GM12878 (cell line): ENCODE results near the gene TCEAL9. TPM values are rescaled to one million over a fixed set of nuclear protein-coding genes. Genes with fewer than 3 reads are reported as not detected.

Experiments
- ATAC-seq: fragments of 200-7000 bp; cut with Tn5 transposase; 3 replicates; pipeline ENCODE4 v1.9.1; 2020; ENCODE audit warnings: mild to moderate bottlenecking, moderate library complexity
- BruUV-seq: library from RNA; stranded (reverse); fragments of 400-500 nt; replicated peaks from 2 replicates; lab custom pipeline; 2021; lab: Mats Ljungman, UMichigan
- CTCF ChIA-PET: fragments of 300-600 bp; sonication (Branson Sonifier 250); formaldehyde crosslinking; extraction: SDS; loops from one replicate; lab custom pipeline; 2021; ENCODE audit warnings: inconsistent platforms; lab: Yijun Ruan, JAX
- POLR2A ChIA-PET: fragments of 350-600 bp; formaldehyde crosslinking; extraction: SDS; loops from one replicate; lab custom pipeline; 2021; ENCODE audit warnings: inconsistent platforms; lab: Charles Lee
- RAD21 ChIA-PET: fragments of 300-600 bp; sonication (Branson Sonifier 250); formaldehyde crosslinking; loops from one replicate; lab custom pipeline; 2023; ENCODE audit warnings: antibody characterized with exemption; ENCODE audit not compliant: unreplicated experiment; lab: Charles Lee
- SMC1A ChIA-PET: fragments of 300-600 bp; sonication (Branson Sonifier 250); formaldehyde crosslinking; loops from one replicate; lab custom pipeline; 2023; ENCODE audit not compliant: unreplicated experiment, uncharacterized antibody; lab: Charles Lee
- DNase-seq: peaks from one replicate; pipeline ENCODE4 v3.0.0-alpha.2; 2011; ENCODE audit warnings: low read depth, low spot score
- FAIRE-seq: peaks from 3 replicates; lab custom pipeline; 2011; peaks lifted over from hg19 to GRCh38; lab: Jason Lieb, UNC
- H2AFZ ChIP-seq: 2 replicates; pipeline ENCODE4 v1.6.0; 2011; ENCODE audit warnings: low read depth, low read length, control low read depth; ENCODE audit not compliant: control insufficient read depth
- H3K27ac ChIP-seq: 2 replicates; pipeline ENCODE4 v1.5.1; 2011; ENCODE audit warnings: control low read depth; ENCODE audit not compliant: control insufficient read depth, insufficient read depth
- H3K27me3 ChIP-seq, 2 experiments: replicated peaks in 1 of 2; 2 replicates each; pipeline versions ENCODE4 v1.6.0 to v1.6.1; 2011; ENCODE audit warnings: low read length in 1 of 2; ENCODE audit not compliant: control insufficient read depth in 2 of 2, insufficient read depth in 2 of 2
- H3K36me3 ChIP-seq, 2 experiments: 2 replicates each; pipeline ENCODE4 v1.5.1; 2011; ENCODE audit warnings: low read length in 1 of 2; ENCODE audit not compliant: control insufficient read depth in 2 of 2, insufficient read depth in 2 of 2
- H3K4me1 ChIP-seq: 2 replicates; pipeline ENCODE4 v1.6.1; 2011; ENCODE audit warnings: mild to moderate bottlenecking, low read length, moderate library complexity, mixed read lengths; ENCODE audit not compliant: control insufficient read depth, insufficient read depth
- H3K4me2 ChIP-seq: 2 replicates; pipeline ENCODE4 v1.6.0; 2011; ENCODE audit warnings: control low read depth; ENCODE audit not compliant: control insufficient read depth, insufficient read depth
- H3K4me3 ChIP-seq: fragments of 200-600 bp; sonication (generic); 2 replicates; pipeline ENCODE4 v1.5.1; 2016
- H3K79me2 ChIP-seq: 2 replicates; pipeline ENCODE4 v1.6.0; 2011; ENCODE audit warnings: low read length; ENCODE audit not compliant: control insufficient read depth, insufficient read depth
- H3K9ac ChIP-seq: 2 replicates; pipeline ENCODE4 v1.8.0; 2011; ENCODE audit warnings: low read length, control low read depth, mixed read lengths; ENCODE audit not compliant: control insufficient read depth, insufficient read depth
- H3K9me3 ChIP-seq: replicated peaks from 3 replicates; pipeline ENCODE4 v1.5.1; 2011; ENCODE audit warnings: mild to moderate bottlenecking, low read length; ENCODE audit not compliant: control insufficient read depth, insufficient read depth
- H4K20me1 ChIP-seq: 2 replicates; pipeline ENCODE4 v1.6.0; 2011; ENCODE audit not compliant: control insufficient read depth, insufficient read depth
- BCL11A ChIP-seq: IDR thresholded peaks from 2 replicates; pipeline ENCODE4 v1.6.1; 2011; ENCODE audit warnings: low read depth, low read length
- EP300 ChIP-seq, 2 experiments: fragments of 150-350 bp in 1 of 2; IDR thresholded peaks; 2 replicates each; pipeline ENCODE4 v1.6.1; 2011 to 2012; ENCODE audit warnings: low read depth in 2 of 2, low read length in 2 of 2, borderline replicate concordance in 1 of 2, improper control_type of control experiment in 1 of 2, inconsistent platforms in 1 of 2; ENCODE audit not compliant: control insufficient read depth in 1 of 2
- FOXK2 ChIP-seq: fragments of 450-650 bp; IDR thresholded peaks from 2 replicates; pipeline ENCODE4 v1.6.1; 2017; ENCODE audit warnings: mild to moderate bottlenecking, moderate library complexity
- MLLT1 ChIP-seq: fragments of 450-650 bp; IDR thresholded peaks from 2 replicates; pipeline ENCODE4 v1.6.1; 2016; ENCODE audit warnings: mild to moderate bottlenecking
- PAX5 ChIP-seq: IDR thresholded peaks from 2 replicates; pipeline ENCODE4 v1.6.1; 2011; ENCODE audit warnings: low read depth, low read length, borderline replicate concordance
- RAD51 ChIP-seq: fragments of 450-650 bp; IDR thresholded peaks from 2 replicates; pipeline ENCODE4 v1.6.1; 2016; ENCODE audit warnings: moderate library complexity, mild to moderate bottlenecking, inconsistent platforms
- RB1 ChIP-seq: fragments of 450-650 bp; formaldehyde crosslinking; IDR thresholded peaks from 2 replicates; pipeline ENCODE4 v1.6.1; 2017; ENCODE audit warnings: mild to moderate bottlenecking, borderline replicate concordance
- RBBP5 ChIP-seq: fragments of 200-600 bp; sonication (generic); conservative IDR thresholded peaks from 2 replicates; pipeline ENCODE4 v1.6.1; 2016
- SPI1 ChIP-seq: IDR thresholded peaks from 2 replicates; pipeline ENCODE4 v1.6.1; 2011; ENCODE audit warnings: low read depth, mild to moderate bottlenecking, low read length, moderate library complexity, borderline replicate concordance; ENCODE audit not compliant: insufficient read depth
- SUPT20H ChIP-seq: IDR thresholded peaks from 2 replicates; pipeline ENCODE4 v1.6.1; 2011; ENCODE audit warnings: low read depth, mild to moderate bottlenecking, low read length, moderate library complexity, borderline replicate concordance; ENCODE audit not compliant: control insufficient read depth
- TAF1 ChIP-seq: IDR thresholded peaks from 2 replicates; pipeline ENCODE4 v1.6.1; 2011; ENCODE audit warnings: mild to moderate bottlenecking, low read depth, low read length, borderline replicate concordance
- WRNIP1 ChIP-seq: IDR thresholded peaks from 2 replicates; pipeline ENCODE4 v1.6.1; 2011; ENCODE audit warnings: low read depth, low read length, improper control_type of control experiment, borderline replicate concordance
- ZBTB11 ChIP-seq: fragments of 450-650 bp; formaldehyde crosslinking; IDR thresholded peaks from 2 replicates; pipeline ENCODE4 v1.5.0; 2022; ENCODE audit warnings: mild to moderate bottlenecking, missing genetic modification characterization
- ZNF274 ChIP-seq: IDR thresholded peaks from one replicate; pipeline ENCODE4 v1.8.0; 2011; ENCODE audit not compliant: insufficient read length, insufficient read depth
- ZNF592 ChIP-seq: fragments of 450-650 bp; IDR thresholded peaks from 2 replicates; pipeline ENCODE4 v1.6.1; 2017; ENCODE audit warnings: mild to moderate bottlenecking, moderate library complexity
- WGBS: methylation state at CpG from one replicate; pipeline ENCODE4 v1.1.6; 2016; ENCODE audit warnings: low lambda C conversion rate; ENCODE audit not compliant: insufficient replicate concordance, insufficient coverage; ENCODE audit errors: missing lambda C conversion rate; 5-methylcytosine and 5-hydroxymethylcytosine counted together
- in situ Hi-C: fragments of 300-500 bp; cut with MboI; formaldehyde crosslinking; loops from 9 replicates; pipeline ENCODE4 v1.14.3; 2018; ENCODE audit warnings: mixed read lengths
- intact Hi-C: fragments of 100-400 bp; cut with micrococcal nuclease; formaldehyde crosslinking; loops from one replicate; pipeline ENCODE4 v1.14.2; 2022; ENCODE audit not compliant: unreplicated experiment
- polyA plus RNA-seq, 11 experiments: library from polyadenylated mRNA; depleted of rRNA in 4 of 11; unstranded in 6 of 11; stranded (reverse) in 5 of 11; fragments of >200 nt; fragmentation: Nextera tagmentation in 4 of 11; fragmentation: Illumina TruSeq in 1 of 11; extraction: Ambion mirVana in 4 of 11; extraction: Trizol in 1 of 11; gene quantifications; 1 replicate in 1 of 11; 2 replicates in 10 of 11; pipeline versions ENCODE4 v1.2.1 to v1.2.3, GENCODE V29; 2011 to 2016; ENCODE audit warnings: inconsistent platforms in 2 of 11, missing spikeins in 2 of 11, low read depth in 1 of 11
- total RNA-seq, 4 experiments: library from RNA; depleted of rRNA in 3 of 4; stranded (reverse); fragments of >200 nt in 3 of 4; fragmentation: Illumina TruSeq in 1 of 4; extraction: Trizol in 1 of 4; gene quantifications; 2 replicates each; pipeline versions ENCODE4 v1.2.1 to v1.2.3, GENCODE V29; 2013 to 2021

The TCEAL9 gene
- total and polyA plus RNA-seq, 10 of the 15 experiments (the other 5 are each of a cell fraction or from before 2014, with no cell fraction given) = 0.39 to 2.5 (median 0.90) TPM

- no peak for ATAC-seq
- no peak for TF ChIP-seq ZBTB11 (CRISPR knock-in tag)
- TF ChIP-seq TAF1 = no peak
- no peak for TF ChIP-seq SPI1
- no peak for TF ChIP-seq EP300 (IDR thresholded peaks at IDR 0.05; ENCODE audit: borderline replicate concordance in 1 of 2, control insufficient read depth in 1 of 2, low read depth in 2 of 2, low read length in 2 of 2)
- no peak for TF ChIP-seq PAX5
- TF ChIP-seq MLLT1 = no peak
- TF ChIP-seq RAD51 = no peak
- no peak for TF ChIP-seq WRNIP1
- TF ChIP-seq FOXK2 = no peak
- no peak for TF ChIP-seq BCL11A
- TF ChIP-seq ZNF274 = no peak
- TF ChIP-seq ZNF592 = no peak
- TF ChIP-seq RB1 = no peak
- no peak for TF ChIP-seq SUPT20H
- no peak for TF ChIP-seq RBBP5
Measured at GRCh38 chrX:103347682-103348397, 8.5 kb upstream of the TCEAL9 start.

More at GRCh38 chrX:103347682-103348397, 8.5 kb upstream of the TCEAL9 start:
- no peak for FAIRE-seq
- Histone ChIP-seq H3K9ac (no peak overlapping the region), H3K4me3 (no peak overlapping the region), H3K79me2 (no peaks in the 10 kb centered on the region), H3K27ac (no peak overlapping the region), H3K9me3 (no peaks in the 10 kb centered on the region), H3K27me3 (no peaks in the 10 kb centered on the region; a peak in 1 of 4 replicates), H4K20me1 (no peaks in the 10 kb centered on the region), H2AFZ (no peak overlapping the region), H3K4me1 (no peaks in the 10 kb centered on the region), H3K36me3 (no peaks in the 10 kb centered on the region), H3K4me2 (no peak overlapping the region)
- no peak for DNase-seq
- WGBS = 48% methylated on average over 29 of the region's 29 CpGs
- ChIA-PET RAD21 (no interaction called here), CTCF (no interaction called here), SMC1A (no interaction called here), POLR2A (no interaction called here)
- no TSS peak for BruUV-seq
- in situ Hi-C loops (loop anchor here (10.0 kb wide), 1 partner anchor 117 kb away; no protein-coding TSS in a partner anchor), intact Hi-C loops (loop anchor here (10.0 kb wide), 1 partner anchor 467 kb away; no protein-coding TSS in a partner anchor)
